Esophagus muscularis mucosa (tissue), 3 donors: ENCODE data around the gene PEX26.

Source experiments
- CTCF ChIP-seq, 3 experiments: fragments of 200-600 bp in 2 of 3; fragments of 450-650 bp in 1 of 3; sonication (generic) in 2 of 3; IDR thresholded peaks; one replicate each; pipeline ENCODE4 v1.5.1; 2017 to 2019; ENCODE audit warnings: antibody characterized with exemption in 3 of 3, mild to moderate bottlenecking in 2 of 3, moderate library complexity in 1 of 3
- POLR2A ChIP-seq: fragments of 450-650 bp; IDR thresholded peaks from one replicate; pipeline ENCODE4 v1.6.1; 2017; ENCODE audit warnings: antibody characterized with exemption, moderate library complexity, mild to moderate bottlenecking, low read depth
- POLR2AphosphoS5 ChIP-seq, 2 donors: sonication (generic); formaldehyde crosslinking; IDR thresholded peaks; one replicate each; pipeline ENCODE4 v1.6.1; 2017; ENCODE audit warnings: antibody characterized with exemption in 2 of 2

GRCh38 chr22:18101536-18101935, 23.7 kb downstream of the PEX26 start:
- no peak for TF ChIP-seq POLR2A
- TF ChIP-seq CTCF (IDR thresholded peaks at IDR 0.05) = no peak
- no peak for TF ChIP-seq POLR2AphosphoS5 (IDR thresholded peaks at IDR 0.05)
